Gastrocnemius medialis (tissue), 4 donors: ENCODE measurements around the gene MYCT1.

Source experiments
- POLR2A ChIP-seq, 2 donors: fragments of 450-650 bp; IDR thresholded peaks; one replicate each; pipeline ENCODE4 v1.6.1; 2017; ENCODE audit warnings: antibody characterized with exemption in 2 of 2, mild to moderate bottlenecking in 2 of 2, moderate library complexity in 2 of 2
- TF ChIP-seq, protein P1 (sequence below), 5 experiments: fragments of 450-650 bp in 3 of 5; fragments of 200-600 bp in 2 of 5; sonication (generic) in 2 of 5; IDR thresholded peaks in 4 of 5; conservative IDR thresholded peaks in 1 of 5; 1 replicate in 4 of 5; 2 replicates in 1 of 5; pipeline ENCODE4 v1.5.1; 2016 to 2019; ENCODE audit warnings: antibody characterized with exemption in 5 of 5, mild to moderate bottlenecking in 3 of 5, moderate library complexity in 3 of 5

DNA sequence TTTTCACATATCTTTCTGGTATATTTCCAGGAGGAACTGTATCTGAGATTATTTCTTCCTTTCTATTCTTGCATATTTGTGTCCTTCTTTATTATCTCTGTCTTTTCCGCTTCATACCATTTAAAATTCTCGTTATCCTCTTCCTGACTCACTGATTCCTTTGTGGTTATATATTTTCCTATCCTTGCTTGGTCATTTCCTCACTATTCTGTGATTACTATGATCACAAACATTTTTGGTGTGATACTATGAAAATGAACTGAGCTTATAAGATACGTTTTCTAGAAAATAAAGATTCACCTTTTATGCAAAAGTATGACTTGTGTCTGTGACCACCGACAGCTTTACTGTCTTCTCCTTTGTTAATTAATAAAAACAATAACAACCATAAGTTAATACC, 26.5 kb upstream of the MYCT1 start:
- TF ChIP-seq, protein P1, sequence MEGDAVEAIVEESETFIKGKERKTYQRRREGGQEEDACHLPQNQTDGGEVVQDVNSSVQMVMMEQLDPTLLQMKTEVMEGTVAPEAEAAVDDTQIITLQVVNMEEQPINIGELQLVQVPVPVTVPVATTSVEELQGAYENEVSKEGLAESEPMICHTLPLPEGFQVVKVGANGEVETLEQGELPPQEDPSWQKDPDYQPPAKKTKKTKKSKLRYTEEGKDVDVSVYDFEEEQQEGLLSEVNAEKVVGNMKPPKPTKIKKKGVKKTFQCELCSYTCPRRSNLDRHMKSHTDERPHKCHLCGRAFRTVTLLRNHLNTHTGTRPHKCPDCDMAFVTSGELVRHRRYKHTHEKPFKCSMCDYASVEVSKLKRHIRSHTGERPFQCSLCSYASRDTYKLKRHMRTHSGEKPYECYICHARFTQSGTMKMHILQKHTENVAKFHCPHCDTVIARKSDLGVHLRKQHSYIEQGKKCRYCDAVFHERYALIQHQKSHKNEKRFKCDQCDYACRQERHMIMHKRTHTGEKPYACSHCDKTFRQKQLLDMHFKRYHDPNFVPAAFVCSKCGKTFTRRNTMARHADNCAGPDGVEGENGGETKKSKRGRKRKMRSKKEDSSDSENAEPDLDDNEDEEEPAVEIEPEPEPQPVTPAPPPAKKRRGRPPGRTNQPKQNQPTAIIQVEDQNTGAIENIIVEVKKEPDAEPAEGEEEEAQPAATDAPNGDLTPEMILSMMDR (IDR thresholded peaks at IDR 0.05 in 4 of 5, conservative IDR thresholded peaks at IDR 0.05 in 1 of 5), result no peak
- TF ChIP-seq POLR2A (IDR thresholded peaks at IDR 0.05), result no peak
